ENCODE data around the gene KCNT1.

Gene KCNT1

DNA sequence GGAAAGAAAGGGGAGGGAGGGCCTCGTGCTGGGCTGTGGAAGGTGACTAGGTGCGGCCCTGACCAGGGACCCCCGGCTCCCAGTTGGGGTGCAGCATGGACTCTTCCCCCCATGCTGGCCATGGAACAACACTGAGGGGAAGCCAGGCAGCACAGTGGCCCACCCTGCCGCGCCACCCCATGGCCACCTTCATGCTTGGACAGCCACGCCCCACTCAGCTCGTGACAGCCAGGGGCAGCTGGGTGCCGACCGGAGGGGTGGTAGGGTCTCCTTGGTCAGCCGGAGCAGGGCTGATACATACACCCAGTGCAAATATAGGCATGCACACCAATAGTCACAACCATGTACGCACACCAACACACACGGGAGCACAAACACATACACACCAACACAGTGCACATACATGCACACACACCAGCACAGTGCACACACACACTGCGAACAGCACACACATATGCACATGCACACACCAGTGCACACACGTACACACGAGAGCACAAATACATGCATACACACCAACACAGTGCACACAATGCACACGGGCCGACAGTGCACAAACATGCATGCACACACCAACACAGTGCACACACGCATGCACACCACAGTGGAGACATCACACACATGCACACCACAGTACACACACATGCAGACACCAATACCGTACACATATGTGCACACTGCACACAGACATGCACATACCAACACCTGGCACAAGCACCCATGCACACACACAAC is 11.0 kb upstream of the KCNT1 start:
- TF ChIP-seq TAF1 (IDR thresholded peaks at IDR 0.05; ENCODE audit: borderline replicate concordance, insufficient read depth, low read length), result no peak
- no peak for TF ChIP-seq FOXP2 (optimal IDR thresholded peaks at IDR 0.05; ENCODE audit: borderline replicate concordance, extremely low read depth, extremely low read length, insufficient read depth)
- TF ChIP-seq, protein P1, sequence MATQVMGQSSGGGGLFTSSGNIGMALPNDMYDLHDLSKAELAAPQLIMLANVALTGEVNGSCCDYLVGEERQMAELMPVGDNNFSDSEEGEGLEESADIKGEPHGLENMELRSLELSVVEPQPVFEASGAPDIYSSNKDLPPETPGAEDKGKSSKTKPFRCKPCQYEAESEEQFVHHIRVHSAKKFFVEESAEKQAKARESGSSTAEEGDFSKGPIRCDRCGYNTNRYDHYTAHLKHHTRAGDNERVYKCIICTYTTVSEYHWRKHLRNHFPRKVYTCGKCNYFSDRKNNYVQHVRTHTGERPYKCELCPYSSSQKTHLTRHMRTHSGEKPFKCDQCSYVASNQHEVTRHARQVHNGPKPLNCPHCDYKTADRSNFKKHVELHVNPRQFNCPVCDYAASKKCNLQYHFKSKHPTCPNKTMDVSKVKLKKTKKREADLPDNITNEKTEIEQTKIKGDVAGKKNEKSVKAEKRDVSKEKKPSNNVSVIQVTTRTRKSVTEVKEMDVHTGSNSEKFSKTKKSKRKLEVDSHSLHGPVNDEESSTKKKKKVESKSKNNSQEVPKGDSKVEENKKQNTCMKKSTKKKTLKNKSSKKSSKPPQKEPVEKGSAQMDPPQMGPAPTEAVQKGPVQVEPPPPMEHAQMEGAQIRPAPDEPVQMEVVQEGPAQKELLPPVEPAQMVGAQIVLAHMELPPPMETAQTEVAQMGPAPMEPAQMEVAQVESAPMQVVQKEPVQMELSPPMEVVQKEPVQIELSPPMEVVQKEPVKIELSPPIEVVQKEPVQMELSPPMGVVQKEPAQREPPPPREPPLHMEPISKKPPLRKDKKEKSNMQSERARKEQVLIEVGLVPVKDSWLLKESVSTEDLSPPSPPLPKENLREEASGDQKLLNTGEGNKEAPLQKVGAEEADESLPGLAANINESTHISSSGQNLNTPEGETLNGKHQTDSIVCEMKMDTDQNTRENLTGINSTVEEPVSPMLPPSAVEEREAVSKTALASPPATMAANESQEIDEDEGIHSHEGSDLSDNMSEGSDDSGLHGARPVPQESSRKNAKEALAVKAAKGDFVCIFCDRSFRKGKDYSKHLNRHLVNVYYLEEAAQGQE (IDR thresholded peaks at IDR 0.05; ENCODE audit: insufficient read depth in 1 of 2, low read depth in 2 of 2, low read length in 2 of 2), result no peak
- TF ChIP-seq SIN3A (IDR thresholded peaks at IDR 0.05; ENCODE audit: borderline replicate concordance, insufficient read depth, low read length), result no peak
- no peak for TF ChIP-seq POLR2AphosphoS5 (IDR thresholded peaks at IDR 0.05; ENCODE audit: low read depth, low read length)

DNA sequence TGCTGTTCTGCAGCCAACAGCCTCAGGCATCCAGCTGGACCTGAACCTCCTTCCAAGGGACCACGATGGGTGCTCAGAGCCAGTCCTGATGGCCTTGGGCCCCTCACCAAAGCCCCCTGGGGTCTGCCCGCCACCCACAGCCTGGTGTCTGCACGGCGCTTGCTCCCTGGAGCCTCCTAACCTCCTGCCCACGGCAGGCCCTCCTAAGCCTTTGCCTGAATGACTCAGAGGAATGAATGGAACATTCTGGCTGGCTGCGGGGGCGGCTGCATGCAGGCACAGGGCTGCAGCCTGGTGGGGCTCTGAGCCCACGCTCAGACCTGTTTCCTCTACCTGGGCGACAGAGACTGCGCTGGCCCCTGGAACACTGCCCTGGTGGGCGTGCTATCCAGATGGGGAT is 9.6 kb upstream of the KCNT1 start:
- TF ChIP-seq, protein P1 (IDR thresholded peaks at IDR 0.05; ENCODE audit: insufficient read depth in 1 of 2, low read depth in 2 of 2, low read length in 2 of 2), result no peak
- TF ChIP-seq FOXP2 (optimal IDR thresholded peaks at IDR 0.05; ENCODE audit: borderline replicate concordance, extremely low read depth, extremely low read length, insufficient read depth) (no peak), SIN3A (IDR thresholded peaks at IDR 0.05; ENCODE audit: borderline replicate concordance, insufficient read depth, low read length) (no peak), POLR2AphosphoS5 (IDR thresholded peaks at IDR 0.05; ENCODE audit: low read depth, low read length) (no peak), TAF1 (IDR thresholded peaks at IDR 0.05; ENCODE audit: borderline replicate concordance, insufficient read depth, low read length) (no peak)

DNA sequence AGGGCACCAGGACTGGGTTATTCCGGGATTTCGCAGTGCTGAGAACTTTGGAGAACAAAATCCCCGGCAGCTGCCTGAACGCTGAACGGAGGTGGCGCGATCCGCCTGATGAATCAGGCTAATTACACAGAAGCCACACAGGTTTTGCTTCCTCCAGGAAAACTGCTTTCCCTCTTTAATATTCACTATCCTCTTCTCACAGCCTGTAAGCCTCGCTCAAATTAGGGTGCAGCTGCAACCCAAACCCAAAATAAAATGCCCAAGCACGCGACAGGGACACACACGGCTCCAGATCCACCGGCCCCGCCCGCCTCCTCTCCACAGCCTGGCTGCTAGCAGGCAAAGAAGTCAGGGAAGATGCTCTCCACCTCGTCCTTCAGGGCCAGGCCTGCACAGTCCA is 8.7 kb upstream of the KCNT1 start:
- TF ChIP-seq POLR2AphosphoS5 (IDR thresholded peaks at IDR 0.05; ENCODE audit: low read depth, low read length) (no peak), TAF1 (IDR thresholded peaks at IDR 0.05; ENCODE audit: borderline replicate concordance, insufficient read depth, low read length) (no peak), FOXP2 (optimal IDR thresholded peaks at IDR 0.05; ENCODE audit: borderline replicate concordance, extremely low read depth, extremely low read length, insufficient read depth) (no peak), SIN3A (IDR thresholded peaks at IDR 0.05; ENCODE audit: borderline replicate concordance, insufficient read depth, low read length) (no peak)
- TF ChIP-seq, protein P1 (IDR thresholded peaks at IDR 0.05; ENCODE audit: insufficient read depth in 1 of 2, low read depth in 2 of 2, low read length in 2 of 2), result no peak

DNA sequence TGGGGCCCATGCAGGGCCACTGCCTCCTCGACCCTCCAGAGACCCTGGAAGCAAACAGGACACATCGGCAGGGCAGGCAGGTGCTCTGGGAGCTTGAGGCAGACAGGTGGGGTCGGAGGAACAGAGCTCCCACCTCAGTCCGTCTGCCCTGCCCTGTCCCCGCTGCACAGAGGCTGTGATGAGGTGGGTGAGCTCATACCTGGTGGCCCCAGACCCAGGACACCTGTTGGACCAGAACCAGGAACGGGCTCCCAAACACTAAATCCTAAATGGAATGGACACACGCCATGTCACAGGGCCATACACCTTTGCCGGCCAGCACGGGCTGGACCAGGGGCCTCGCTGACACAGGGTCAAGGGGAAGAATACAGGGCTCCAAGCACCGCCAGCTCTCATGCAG is 8.2 kb upstream of the KCNT1 start:
- TF ChIP-seq, protein P1 (IDR thresholded peaks at IDR 0.05; ENCODE audit: insufficient read depth in 1 of 2, low read depth in 2 of 2, low read length in 2 of 2), result no peak
- no peak for TF ChIP-seq SIN3A (IDR thresholded peaks at IDR 0.05; ENCODE audit: borderline replicate concordance, insufficient read depth, low read length)
- TF ChIP-seq POLR2AphosphoS5 (IDR thresholded peaks at IDR 0.05; ENCODE audit: low read depth, low read length), result no peak
- TF ChIP-seq FOXP2 (optimal IDR thresholded peaks at IDR 0.05; ENCODE audit: borderline replicate concordance, extremely low read depth, extremely low read length, insufficient read depth), result no peak
- no peak for TF ChIP-seq TAF1 (IDR thresholded peaks at IDR 0.05; ENCODE audit: borderline replicate concordance, insufficient read depth, low read length)

All from PFSK-1 (cell line).